Keratinocyte (primary cell): Measurements from ENCODE around the gene ANKRD44. TPM values are rescaled to one million over a fixed set of nuclear protein-coding genes. Genes with fewer than 3 reads are reported as not detected.

Source experiments
- DNase-seq: peaks from one replicate; pipeline ENCODE4 v3.0.0-alpha.2; 2011; ENCODE audit warnings: low read depth, missing footprints, low spot score
- FAIRE-seq: peaks from 2 replicates; lab custom pipeline; 2011; peaks lifted over from hg19 to GRCh38; lab: Jason Lieb, UNC
- H2AFZ ChIP-seq: 2 replicates; pipeline ENCODE4 v1.6.0; 2012; ENCODE audit warnings: low read length, control low read depth, inconsistent platforms; ENCODE audit not compliant: control insufficient read depth
- H3K27ac ChIP-seq: 2 replicates; pipeline ENCODE4 v1.5.1; 2011; ENCODE audit warnings: low read length; ENCODE audit not compliant: control insufficient read depth, insufficient read depth
- H3K27me3 ChIP-seq: 3 replicates; pipeline ENCODE4 v1.6.0; 2011; ENCODE audit warnings: low read length; ENCODE audit not compliant: control insufficient read depth, insufficient read depth; ENCODE audit errors: extremely low read depth
- H3K36me3 ChIP-seq, 2 experiments: 2 replicates in 1 of 2; 3 replicates in 1 of 2; pipeline ENCODE4 v1.5.1; 2011; ENCODE audit warnings: low read length in 2 of 2, mild to moderate bottlenecking in 1 of 2; ENCODE audit not compliant: control insufficient read depth in 2 of 2, insufficient read depth in 2 of 2; ENCODE audit errors: extremely low read depth in 1 of 2
- H3K4me1 ChIP-seq: 3 replicates; pipeline ENCODE4 v1.5.1; 2011; ENCODE audit warnings: low read length; ENCODE audit not compliant: control insufficient read depth, insufficient read depth; ENCODE audit errors: extremely low read depth
- H3K4me2 ChIP-seq: 3 replicates; pipeline ENCODE4 v1.6.0; 2011; ENCODE audit warnings: low read depth, low read length; ENCODE audit not compliant: control insufficient read depth, insufficient read depth; ENCODE audit errors: extremely low read depth
- H3K4me3 ChIP-seq, 3 experiments: fragments of 200-600 bp in 1 of 3; sonication (generic) in 1 of 3; 2 replicates in 2 of 3; 3 replicates in 1 of 3; pipeline ENCODE4 v1.5.1; 2011 to 2016; ENCODE audit warnings: low read length in 3 of 3, mild to moderate bottlenecking in 3 of 3, control low read depth in 2 of 3, inconsistent platforms in 1 of 3, low read depth in 1 of 3, mixed read lengths in 1 of 3, mixed run types in 1 of 3, moderate library complexity in 1 of 3; ENCODE audit not compliant: control insufficient read depth in 2 of 3, insufficient read depth in 2 of 3; ENCODE audit errors: extremely low read depth in 1 of 3
- H3K79me2 ChIP-seq: 2 replicates; pipeline ENCODE4 v1.6.0; 2012; ENCODE audit warnings: low read length; ENCODE audit not compliant: control insufficient read depth, insufficient read depth
- H3K9ac ChIP-seq: 3 replicates; pipeline ENCODE4 v1.6.0; 2011; ENCODE audit warnings: low read length; ENCODE audit not compliant: control insufficient read depth, insufficient read depth; ENCODE audit errors: extremely low read depth
- H3K9me1 ChIP-seq: 3 replicates; pipeline ENCODE4 v1.6.0; 2011; ENCODE audit warnings: low read length; ENCODE audit not compliant: control insufficient read depth, insufficient read depth; ENCODE audit errors: extremely low read depth
- H3K9me3 ChIP-seq: 2 replicates; pipeline ENCODE4 v1.5.1; 2012; ENCODE audit warnings: low read depth, low read length; ENCODE audit not compliant: control insufficient read depth
- H4K20me1 ChIP-seq: 3 replicates; pipeline ENCODE4 v1.6.0; 2011; ENCODE audit warnings: low read length; ENCODE audit not compliant: control insufficient read depth, insufficient read depth; ENCODE audit errors: extremely low read depth
- EZH2 ChIP-seq: IDR thresholded peaks from one replicate; pipeline ENCODE4 v1.6.1; 2012; ENCODE audit warnings: inconsistent platforms, mild to moderate bottlenecking, low read length, moderate library complexity
- dilution Hi-C: fragments of 300-500 bp; cut with MboI; formaldehyde crosslinking; loops from one replicate; pipeline ENCODE4 v1.7.0; 2020; ENCODE audit warnings: low sequenced_read_pairs; ENCODE audit not compliant: extremely low pct_ligation_motif_present
- polyA plus RNA-seq, 5 experiments: library from polyadenylated mRNA; depleted of rRNA in 3 of 5; stranded (reverse) in 3 of 5; stranded (forward) in 1 of 5; unstranded in 1 of 5; fragments of >200 nt; gene quantifications; 1 replicate in 1 of 5; 2 replicates in 3 of 5; 3 replicates in 1 of 5; pipeline versions ENCODE4 v1.2.1 to v1.2.3, GENCODE V29; 2011 to 2012; ENCODE audit warnings: missing spikeins in 2 of 5, low read depth in 1 of 5, low replicate concordance in 1 of 5
- TF ChIP-seq, protein P1 (sequence below), 3 experiments: IDR thresholded peaks in 1 of 3; conservative IDR thresholded peaks in 1 of 3; optimal IDR thresholded peaks in 1 of 3; 2 replicates in 2 of 3; 3 replicates in 1 of 3; pipeline versions ENCODE3 to v1.5.1; 2011; ENCODE audit warnings: low read length in 3 of 3, mild to moderate bottlenecking in 3 of 3, moderate library complexity in 2 of 3, control low read depth in 1 of 3, inconsistent platforms in 1 of 3; ENCODE audit not compliant: insufficient read depth in 2 of 3; ENCODE audit errors: extremely low read depth in 1 of 3

Gene ANKRD44
- polyA plus RNA-seq, 1 donor (not counting 4 experiments of a cell fraction or from before 2014, with no cell fraction given): 0.35 TPM

DNA sequence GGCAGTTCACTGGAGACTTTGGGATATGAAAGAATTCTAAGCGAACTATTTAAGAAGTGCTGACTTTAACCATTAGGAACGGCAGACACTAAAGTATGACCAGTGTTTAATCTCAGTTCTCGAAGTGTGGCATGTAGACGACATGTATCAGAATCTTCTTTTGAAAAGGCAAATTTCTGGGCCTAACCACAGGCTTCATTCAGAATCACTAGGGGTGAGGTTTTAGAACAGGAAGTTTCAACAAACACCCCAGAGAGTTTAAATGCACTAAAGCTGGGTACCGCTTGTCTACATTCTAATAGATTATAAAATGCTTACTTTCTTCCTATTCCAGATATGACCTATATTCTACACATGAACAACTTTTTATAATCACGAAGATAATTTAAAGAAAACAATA lies 180.3 kb downstream of the ANKRD44 start:
- H3K4me2 ChIP-seq: no peak overlapping the region
- dilution Hi-C loops: no loop called here
- H3K27me3 ChIP-seq: no peaks in the 10 kb centered on the region
- H3K79me2 ChIP-seq: no peaks in the 10 kb centered on the region
- H3K9ac ChIP-seq: no peak overlapping the region
- no peak overlapping the region for H3K27ac ChIP-seq
- H4K20me1 ChIP-seq: no peaks in the 10 kb centered on the region
- DNase-seq: no peak
- no peaks in the 10 kb centered on the region for H3K9me3 ChIP-seq
- no peak overlapping the region for H2AFZ ChIP-seq
- H3K4me1 ChIP-seq: no peaks in the 10 kb centered on the region
- no peak for FAIRE-seq
- no peaks in the 10 kb centered on the region for H3K9me1 ChIP-seq
- H3K36me3 ChIP-seq: no peaks in the 10 kb centered on the region
- H3K4me3 ChIP-seq: no peak overlapping the region
- TF ChIP-seq EZH2: no peak
- TF ChIP-seq, protein P1, sequence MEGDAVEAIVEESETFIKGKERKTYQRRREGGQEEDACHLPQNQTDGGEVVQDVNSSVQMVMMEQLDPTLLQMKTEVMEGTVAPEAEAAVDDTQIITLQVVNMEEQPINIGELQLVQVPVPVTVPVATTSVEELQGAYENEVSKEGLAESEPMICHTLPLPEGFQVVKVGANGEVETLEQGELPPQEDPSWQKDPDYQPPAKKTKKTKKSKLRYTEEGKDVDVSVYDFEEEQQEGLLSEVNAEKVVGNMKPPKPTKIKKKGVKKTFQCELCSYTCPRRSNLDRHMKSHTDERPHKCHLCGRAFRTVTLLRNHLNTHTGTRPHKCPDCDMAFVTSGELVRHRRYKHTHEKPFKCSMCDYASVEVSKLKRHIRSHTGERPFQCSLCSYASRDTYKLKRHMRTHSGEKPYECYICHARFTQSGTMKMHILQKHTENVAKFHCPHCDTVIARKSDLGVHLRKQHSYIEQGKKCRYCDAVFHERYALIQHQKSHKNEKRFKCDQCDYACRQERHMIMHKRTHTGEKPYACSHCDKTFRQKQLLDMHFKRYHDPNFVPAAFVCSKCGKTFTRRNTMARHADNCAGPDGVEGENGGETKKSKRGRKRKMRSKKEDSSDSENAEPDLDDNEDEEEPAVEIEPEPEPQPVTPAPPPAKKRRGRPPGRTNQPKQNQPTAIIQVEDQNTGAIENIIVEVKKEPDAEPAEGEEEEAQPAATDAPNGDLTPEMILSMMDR (optimal IDR thresholded peaks at IDR 0.05 in 1 of 3, IDR thresholded peaks at IDR 0.05 in 1 of 3, conservative IDR thresholded peaks at IDR 0.05 in 1 of 3; ENCODE audit: extremely low read depth in 1 of 3, insufficient read depth in 2 of 3, low read length in 3 of 3): no peak

DNA sequence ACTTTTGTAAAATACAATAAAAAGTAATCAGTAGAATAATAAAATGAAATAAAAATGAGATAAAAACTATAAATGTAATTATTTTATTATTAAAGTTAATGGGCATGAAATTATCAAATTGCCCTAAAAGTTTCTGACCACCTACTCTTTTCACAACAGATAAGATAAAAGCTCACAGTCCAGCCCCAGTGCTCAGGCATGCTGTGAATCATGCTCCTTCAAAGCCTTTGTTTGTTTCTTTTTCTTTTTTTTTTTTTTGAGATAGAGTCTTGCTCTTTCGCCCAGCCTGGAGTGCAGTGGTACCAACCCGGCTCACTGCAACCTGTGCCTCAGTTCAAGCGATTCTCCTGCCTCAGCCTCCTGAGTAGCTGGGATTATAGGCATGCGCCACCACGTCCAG lies 181.7 kb downstream of the ANKRD44 start:
- no peak for TF ChIP-seq EZH2
- TF ChIP-seq, protein P1 (optimal IDR thresholded peaks at IDR 0.05 in 1 of 3, IDR thresholded peaks at IDR 0.05 in 1 of 3, conservative IDR thresholded peaks at IDR 0.05 in 1 of 3; ENCODE audit: extremely low read depth in 1 of 3, insufficient read depth in 2 of 3, low read length in 3 of 3): no peak
- H3K9me3 ChIP-seq: no peaks in the 10 kb centered on the region
- no peaks in the 10 kb centered on the region for H3K9me1 ChIP-seq
- no peak for DNase-seq
- H3K4me2 ChIP-seq: no peak overlapping the region
- no peaks in the 10 kb centered on the region for H4K20me1 ChIP-seq
- no peak overlapping the region for H3K27ac ChIP-seq
- FAIRE-seq: no peak
- no peaks in the 10 kb centered on the region for H3K79me2 ChIP-seq
- no peak overlapping the region for H3K9ac ChIP-seq
- no peaks in the 10 kb centered on the region for H3K36me3 ChIP-seq
- H3K4me3 ChIP-seq: no peak overlapping the region
- no peaks in the 10 kb centered on the region for H3K27me3 ChIP-seq
- H3K4me1 ChIP-seq: no peaks in the 10 kb centered on the region
- no peak overlapping the region for H2AFZ ChIP-seq
- dilution Hi-C loops: no loop called here
